Prostate gland (tissue), 2 donors: Measurements from ENCODE around the gene DIPK1B.

Source experiments
- CTCF ChIP-seq, 4 experiments: fragments of 200-600 bp in 2 of 4; fragments of 450-650 bp in 2 of 4; sonication (generic) in 2 of 4; IDR thresholded peaks; 1 replicate in 3 of 4; 2 replicates in 1 of 4; pipeline ENCODE4 v1.5.1; 2016 to 2019; ENCODE audit warnings: antibody characterized with exemption in 4 of 4, mild to moderate bottlenecking in 2 of 4, moderate library complexity in 2 of 4
- POLR2A ChIP-seq: fragments of 450-650 bp; IDR thresholded peaks from one replicate; pipeline ENCODE4 v1.6.1; 2016; ENCODE audit warnings: antibody characterized with exemption, mild to moderate bottlenecking

GRCh38 chr9:136671254-136671614 lies 41.1 kb upstream of the DIPK1B start:
- TF ChIP-seq CTCF (IDR thresholded peaks at IDR 0.05) (no peak), POLR2A (no peak)
